GM10248 (cell line): ENCODE data around the gene ZC3H18.

Experiments used
- CTCF ChIA-PET: fragments of 300-600 bp; sonication (Branson Sonifier 250); formaldehyde crosslinking; extraction: SDS; loops from one replicate; lab custom pipeline; 2021; ENCODE audit warnings: antibody characterized with exemption; lab: Yijun Ruan, JAX
- POLR2A ChIA-PET: fragments of 350-650 bp; sonication (Branson Sonifier 250); formaldehyde crosslinking; extraction: SDS; loops from one replicate; lab custom pipeline; 2020; ENCODE audit warnings: antibody characterized with exemption; lab: Yijun Ruan, JAX
- DNase-seq: peaks from one replicate; pipeline ENCODE4 v3.0.0; 2012; ENCODE audit errors: extremely low spot score
- TF ChIP-seq, protein P1 (sequence below): IDR thresholded peaks from 2 replicates; pipeline ENCODE4 v1.5.1; 2012; ENCODE audit warnings: mild to moderate bottlenecking, low read depth; ENCODE audit errors: extremely low read depth, missing control alignments, control extremely low read depth

ZC3H18 gene

DNA sequence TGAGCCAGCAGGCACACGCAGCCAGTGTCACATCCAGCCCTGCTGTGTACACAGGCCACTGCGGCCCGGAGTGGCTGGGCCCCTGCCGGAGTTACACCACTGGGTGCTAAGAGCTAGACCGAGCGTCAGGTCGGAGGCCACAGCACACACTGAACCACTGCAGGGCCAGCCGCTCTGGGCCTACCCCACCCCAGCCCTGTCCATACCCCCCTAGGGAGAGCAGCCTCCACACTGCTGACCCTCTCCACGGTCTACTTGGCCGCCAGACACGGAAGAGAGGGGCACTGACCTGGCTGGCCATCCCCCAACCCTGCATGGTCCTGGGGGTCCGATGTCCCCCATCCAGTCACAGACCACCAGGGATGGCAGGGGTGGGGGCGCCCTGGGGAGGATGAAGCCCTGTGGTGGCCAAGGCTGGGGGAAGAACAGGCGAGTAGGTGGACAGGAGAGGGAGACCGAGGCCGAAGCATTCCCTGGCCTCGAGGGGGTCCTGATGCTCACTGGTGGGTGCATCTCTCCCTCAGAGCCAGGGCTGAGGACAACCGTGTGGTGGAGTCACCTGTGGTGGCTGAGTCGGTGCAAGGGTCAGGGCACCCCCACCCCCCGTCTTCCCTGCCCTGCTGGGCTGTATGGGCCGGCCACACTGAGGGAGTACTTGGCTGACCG lies 34.9 kb upstream of the ZC3H18 start:
- ChIA-PET POLR2A (no interaction called here), CTCF (interaction anchor here (0.8 to 1.4 kb wide), 3 partner anchors 11 to 31 kb away, joined by 3 to 4 read pairs (median 3); no protein-coding TSS in a partner anchor)
- DNase-seq: no peak

DNA sequence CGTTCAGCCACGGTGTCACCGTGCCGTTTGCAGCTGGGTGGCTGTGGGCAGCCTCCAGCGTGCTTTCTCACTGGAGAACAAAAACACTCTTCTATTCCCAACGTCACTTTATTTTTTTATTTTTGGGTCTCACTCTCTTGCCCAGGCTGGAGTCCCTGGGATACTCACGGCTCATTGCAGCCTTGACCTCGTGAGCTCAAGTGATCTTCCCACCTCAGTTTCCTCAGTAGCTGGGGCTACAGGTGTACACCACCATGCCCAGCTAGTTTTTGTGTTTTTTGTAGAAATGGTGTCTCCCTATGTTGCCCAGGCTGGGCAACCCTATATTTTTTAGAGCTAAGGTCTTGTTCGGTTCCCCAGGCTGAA lies 34.4 kb upstream of the ZC3H18 start:
- POLR2A ChIA-PET: no interaction called here
- TF ChIP-seq, protein P1, sequence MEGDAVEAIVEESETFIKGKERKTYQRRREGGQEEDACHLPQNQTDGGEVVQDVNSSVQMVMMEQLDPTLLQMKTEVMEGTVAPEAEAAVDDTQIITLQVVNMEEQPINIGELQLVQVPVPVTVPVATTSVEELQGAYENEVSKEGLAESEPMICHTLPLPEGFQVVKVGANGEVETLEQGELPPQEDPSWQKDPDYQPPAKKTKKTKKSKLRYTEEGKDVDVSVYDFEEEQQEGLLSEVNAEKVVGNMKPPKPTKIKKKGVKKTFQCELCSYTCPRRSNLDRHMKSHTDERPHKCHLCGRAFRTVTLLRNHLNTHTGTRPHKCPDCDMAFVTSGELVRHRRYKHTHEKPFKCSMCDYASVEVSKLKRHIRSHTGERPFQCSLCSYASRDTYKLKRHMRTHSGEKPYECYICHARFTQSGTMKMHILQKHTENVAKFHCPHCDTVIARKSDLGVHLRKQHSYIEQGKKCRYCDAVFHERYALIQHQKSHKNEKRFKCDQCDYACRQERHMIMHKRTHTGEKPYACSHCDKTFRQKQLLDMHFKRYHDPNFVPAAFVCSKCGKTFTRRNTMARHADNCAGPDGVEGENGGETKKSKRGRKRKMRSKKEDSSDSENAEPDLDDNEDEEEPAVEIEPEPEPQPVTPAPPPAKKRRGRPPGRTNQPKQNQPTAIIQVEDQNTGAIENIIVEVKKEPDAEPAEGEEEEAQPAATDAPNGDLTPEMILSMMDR: no peak
- DNase-seq: no peak
- CTCF ChIA-PET: interaction anchor here (0.8 to 1.4 kb wide), 4 partner anchors 10 to 30 kb away, joined by 3 to 4 read pairs (median 4); no protein-coding TSS in a partner anchor

More for the DNA sequence above, 34.9 kb upstream of the ZC3H18 start:
- TF ChIP-seq, protein P1: no peak

GRCh38 chr16:88536510-88536909 lies 33.7 kb upstream of the ZC3H18 start:
- ChIA-PET POLR2A (no interaction called here), CTCF (interaction anchor here (0.8 to 1.4 kb wide), 4 partner anchors 10 to 30 kb away, joined by 3 to 4 read pairs (median 4); no protein-coding TSS in a partner anchor)
- no peak for DNase-seq
- TF ChIP-seq, protein P1: no peak

- DNase-seq: no peak
- TF ChIP-seq, protein P1: no peak
- POLR2A ChIA-PET: no interaction called here
- CTCF ChIA-PET: interaction anchor here (1.1 kb wide), 1 partner anchor 24 kb away, joined by 4 read pairs; no protein-coding TSS in a partner anchor
Observed at GRCh38 chr16:88536971-88537751, 33.0 kb upstream of the ZC3H18 start.

GRCh38 chr16:88537859-88538258 lies 32.3 kb upstream of the ZC3H18 start:
- POLR2A ChIA-PET: no interaction called here
- DNase-seq: no peak
- TF ChIP-seq, protein P1: no peak
- CTCF ChIA-PET: interaction anchor here (1.0 kb wide), 1 partner anchor 23 kb away, joined by 4 read pairs; no protein-coding TSS in a partner anchor

DNA sequence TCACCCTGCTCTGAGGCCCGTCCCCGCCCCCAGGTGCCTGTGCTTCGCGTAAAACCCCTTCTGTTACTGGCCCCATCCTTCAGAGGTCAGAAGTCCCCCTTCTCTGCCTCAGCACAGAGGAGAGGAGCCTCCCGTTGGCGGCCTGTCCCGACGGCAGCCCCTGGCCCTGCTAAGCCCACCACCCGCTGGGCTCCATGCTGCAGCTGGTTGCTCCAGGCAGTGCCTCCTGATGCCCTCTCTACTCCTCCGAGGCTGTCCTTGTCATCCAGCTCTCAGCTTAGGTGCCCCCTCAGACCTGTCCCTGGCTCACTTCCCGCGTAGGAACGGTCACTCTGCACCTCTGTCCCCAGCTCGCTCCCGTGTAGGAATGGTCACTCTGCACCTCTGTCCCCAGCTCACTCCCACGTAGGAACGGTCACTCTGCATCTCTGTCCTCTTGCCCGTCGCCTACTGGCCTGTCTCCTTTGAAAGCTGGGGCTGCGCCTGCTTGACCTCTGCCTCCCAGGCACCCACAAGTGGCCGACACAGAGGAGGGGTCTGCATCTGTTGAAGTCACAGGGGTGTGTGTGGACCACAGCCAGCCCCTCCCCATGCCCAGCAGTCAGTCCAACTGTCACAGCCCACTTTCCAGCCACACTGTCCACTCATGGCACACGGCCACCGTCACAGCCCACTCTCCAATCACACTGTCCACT lies 31.7 kb upstream of the ZC3H18 start:
- TF ChIP-seq, protein P1: no peak
- no peak for DNase-seq
- POLR2A ChIA-PET: no interaction called here
- CTCF ChIA-PET: interaction anchor here (1.0 kb wide), 1 partner anchor 22 kb away, joined by 4 read pairs; no protein-coding TSS in a partner anchor
